Measurements from ENCODE around the gene CMSS1.

CMSS1 gene

GRCh38 chr3:100009276-100010086 is 191.8 kb downstream of the CMSS1 start:
- ChIA-PET CTCF (no interaction called here), POLR2A (no interaction called here)
- H3K27ac ChIP-seq (ENCODE audit: extremely low read depth, low read depth, low read length): no peak overlapping the region
- no peak overlapping the region for H3K4me3 ChIP-seq (ENCODE audit: low read depth, low read length)
- H3K36me3 ChIP-seq (ENCODE audit: control insufficient read depth in 2 of 2, insufficient read depth in 1 of 2, low read length in 2 of 2): no peaks in the 10 kb centered on the region
- H3K4me1 ChIP-seq (ENCODE audit: control insufficient read depth, insufficient read depth, low read length): peaks cover 3% of the 10 kb centered on the region
- no peaks in the 10 kb centered on the region for H3K9me3 ChIP-seq (ENCODE audit: control insufficient read depth, insufficient read depth, low read depth, low read length)
- peak; percentile 17; the same call in 1 of the 2 replicates for TF ChIP-seq FEZF1 (tag by site-specific recombination; IDR thresholded peaks at IDR 0.05)
- TF ChIP-seq, protein P1, sequence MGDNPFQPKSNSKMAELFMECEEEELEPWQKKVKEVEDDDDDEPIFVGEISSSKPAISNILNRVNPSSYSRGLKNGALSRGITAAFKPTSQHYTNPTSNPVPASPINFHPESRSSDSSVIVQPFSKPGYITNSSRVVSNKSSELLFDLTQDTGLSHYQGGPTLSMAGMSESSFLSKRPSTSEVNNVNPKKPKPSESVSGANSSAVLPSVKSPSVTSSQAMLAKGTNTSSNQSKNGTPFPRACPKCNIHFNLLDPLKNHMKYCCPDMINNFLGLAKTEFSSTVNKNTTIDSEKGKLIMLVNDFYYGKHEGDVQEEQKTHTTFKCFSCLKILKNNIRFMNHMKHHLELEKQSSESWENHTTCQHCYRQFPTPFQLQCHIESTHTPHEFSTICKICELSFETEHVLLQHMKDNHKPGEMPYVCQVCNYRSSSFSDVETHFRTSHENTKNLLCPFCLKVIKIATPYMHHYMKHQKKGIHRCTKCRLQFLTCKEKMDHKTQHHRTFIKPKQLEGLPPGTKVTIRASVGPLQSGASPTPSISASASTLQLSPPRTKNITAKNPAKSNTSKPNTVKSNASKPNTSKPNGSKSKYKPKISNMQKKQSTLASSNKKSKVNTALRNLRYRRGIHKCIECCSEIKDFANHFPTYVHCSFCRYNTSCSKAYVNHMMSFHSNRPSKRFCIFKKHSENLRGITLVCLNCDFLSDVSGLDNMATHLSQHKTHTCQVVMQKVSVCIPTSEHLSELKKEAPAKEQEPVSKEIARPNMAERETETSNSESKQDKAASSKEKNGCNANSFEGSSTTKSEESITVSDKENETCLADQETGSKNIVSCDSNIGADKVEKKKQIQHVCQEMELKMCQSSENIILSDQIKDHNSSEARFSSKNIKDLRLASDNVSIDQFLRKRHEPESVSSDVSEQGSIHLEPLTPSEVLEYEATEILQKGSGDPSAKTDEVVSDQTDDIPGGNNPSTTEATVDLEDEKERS (tag by site-specific recombination; IDR thresholded peaks at IDR 0.05): no peak

DNA sequence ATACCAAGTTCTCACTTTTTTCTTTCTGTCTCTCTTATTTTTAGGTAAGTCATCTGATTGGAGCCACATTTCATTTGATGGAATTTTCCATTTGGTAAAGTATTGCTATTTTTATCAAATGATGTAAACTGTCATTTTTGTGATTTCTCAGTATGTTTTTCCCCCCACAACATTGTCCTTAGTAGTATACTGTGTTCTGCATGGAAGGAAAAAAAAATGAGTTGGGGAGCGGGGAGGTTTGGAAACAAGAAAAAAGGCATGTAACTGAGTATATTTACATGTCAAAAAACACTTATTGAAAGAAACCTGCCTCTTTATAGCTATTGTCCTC is 192.4 kb downstream of the CMSS1 start:
- Histone ChIP-seq H3K36me3 (ENCODE audit: control insufficient read depth in 2 of 2, insufficient read depth in 1 of 2, low read length in 2 of 2) (no peaks in the 10 kb centered on the region), H3K4me3 (ENCODE audit: low read depth, low read length) (no peak overlapping the region), H3K27ac (ENCODE audit: extremely low read depth, low read depth, low read length) (no peak overlapping the region), H3K9me3 (ENCODE audit: control insufficient read depth, insufficient read depth, low read depth, low read length) (no peaks in the 10 kb centered on the region; the same call in 1 of the 2 replicates), H3K4me1 (ENCODE audit: control insufficient read depth, insufficient read depth, low read length) (peaks cover 3% of the 10 kb centered on the region; the same call in 1 of the 2 replicates)
- CTCF ChIA-PET: no interaction called here
- POLR2A ChIA-PET: no interaction called here
- TF ChIP-seq ZNF560 (tag by site-specific recombination; IDR thresholded peaks at IDR 0.05; ENCODE audit: borderline replicate concordance) (no peak), SP2 (tag by site-specific recombination; IDR thresholded peaks at IDR 0.05) (no peak), SP7 (tag by site-specific recombination; IDR thresholded peaks at IDR 0.05) (no peak), KLF8 (tag by site-specific recombination; IDR thresholded peaks at IDR 0.05) (no peak), PRDM10 (tag by site-specific recombination; IDR thresholded peaks at IDR 0.05) (no peak), ZNF366 (tag by site-specific recombination; conservative IDR thresholded peaks at IDR 0.05) (no peak), ZNF311 (tag by site-specific recombination; IDR thresholded peaks at IDR 0.05; ENCODE audit: borderline replicate concordance) (no peak), KLF17 (tag by site-specific recombination; IDR thresholded peaks at IDR 0.05) (no peak), ZNF777 (tag by site-specific recombination; IDR thresholded peaks at IDR 0.05; ENCODE audit: borderline replicate concordance) (no peak), ZNF16 (tag by site-specific recombination; IDR thresholded peaks at IDR 0.05; ENCODE audit: low read depth) (no peak), ZFP69B (tag by site-specific recombination; IDR thresholded peaks at IDR 0.05) (no peak), RBAK (tag by site-specific recombination; IDR thresholded peaks at IDR 0.05) (no peak), PATZ1 (tag by site-specific recombination; IDR thresholded peaks at IDR 0.05) (no peak), ZNF157 (tag by site-specific recombination; IDR thresholded peaks at IDR 0.05) (no peak), ZNF785 (tag by site-specific recombination; IDR thresholded peaks at IDR 0.05) (no peak), ZNF473 (tag by site-specific recombination; IDR thresholded peaks at IDR 0.05) (no peak)
- TF ChIP-seq, protein P1 (tag by site-specific recombination; IDR thresholded peaks at IDR 0.05): no peak
- TF ChIP-seq, protein P2, sequence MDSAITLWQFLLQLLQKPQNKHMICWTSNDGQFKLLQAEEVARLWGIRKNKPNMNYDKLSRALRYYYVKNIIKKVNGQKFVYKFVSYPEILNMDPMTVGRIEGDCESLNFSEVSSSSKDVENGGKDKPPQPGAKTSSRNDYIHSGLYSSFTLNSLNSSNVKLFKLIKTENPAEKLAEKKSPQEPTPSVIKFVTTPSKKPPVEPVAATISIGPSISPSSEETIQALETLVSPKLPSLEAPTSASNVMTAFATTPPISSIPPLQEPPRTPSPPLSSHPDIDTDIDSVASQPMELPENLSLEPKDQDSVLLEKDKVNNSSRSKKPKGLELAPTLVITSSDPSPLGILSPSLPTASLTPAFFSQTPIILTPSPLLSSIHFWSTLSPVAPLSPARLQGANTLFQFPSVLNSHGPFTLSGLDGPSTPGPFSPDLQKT (IDR thresholded peaks at IDR 0.05; ENCODE audit: borderline replicate concordance, low read depth, low read length): no peak
